ENCODE measurements around the gene SSUH2. TPM values are rescaled to one million over a fixed set of nuclear protein-coding genes. Genes with fewer than 3 reads are reported as not detected.

Gene SSUH2
- polyA plus RNA-seq, 3 donors = not detected

DNA sequence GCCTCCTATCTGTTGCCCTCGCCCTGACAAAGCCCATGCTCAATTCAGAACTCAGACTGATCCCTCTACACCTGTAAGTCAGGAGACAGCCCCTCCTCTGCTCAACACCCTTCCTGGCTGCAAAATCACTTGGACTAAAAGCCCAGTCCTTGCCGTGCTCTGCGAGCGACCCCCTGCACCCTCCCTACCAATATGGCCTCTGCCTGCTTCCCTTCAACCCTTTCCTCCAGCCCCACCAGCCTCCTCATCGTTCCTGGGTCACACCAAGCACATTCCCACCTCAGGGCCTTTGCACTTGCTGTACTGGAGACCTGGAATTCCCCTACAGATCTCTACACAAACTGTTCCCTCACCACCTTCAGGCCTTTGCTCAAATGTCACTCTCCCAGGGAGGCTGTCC, 5.2 kb upstream of the SSUH2 start:
- Mint-ChIP-seq H3K36me3 (no peaks in the 10 kb centered on the region), H3K4me3 (no peak overlapping the region), H3K9me3 (peaks cover 0 to 2% (median 0%) of the 10 kb centered on the region in 7 donors), H3K27me3 (ENCODE audit: low read depth in 3 of 3) (peaks cover 5 to 14% (median 8%) of the 10 kb centered on the region in 3 donors), H3K27ac (no peak overlapping the region), H3K4me1 (no peaks in the 10 kb centered on the region)
- WGBS (ENCODE audit: insufficient coverage) = 85% methylated on average over 5 of the region's 5 CpGs
- TF ChIP-seq CTCF (IDR thresholded peaks at IDR 0.05) = no peak
- intact Hi-C loops (cut with micrococcal nuclease) = no loop called here
- no peaks in the 10 kb centered on the region for H4K20me1 ChIP-seq (ENCODE audit: insufficient read depth, low read length)
- no peak overlapping the region for H3K27ac ChIP-seq (ENCODE audit: low read depth in 1 of 2, low read length in 2 of 2)
- H3K27me3 ChIP-seq (ENCODE audit: control insufficient read depth in 2 of 2, insufficient read depth in 2 of 2, low read length in 2 of 2) = no peaks in the 10 kb centered on the region
- DNase-seq = no peak
- no peaks in the 10 kb centered on the region for H3K79me2 ChIP-seq (ENCODE audit: insufficient read depth, low read length)
- H3K4me2 ChIP-seq (replicated peaks; ENCODE audit: extremely low read depth, low read length, poor library complexity, severe bottlenecking) = no peak overlapping the region
- no peak overlapping the region for H3K4me3 ChIP-seq (replicated peaks in 1 of 3; ENCODE audit: low read depth in 2 of 3, low read length in 3 of 3)
- H3K36me3 ChIP-seq (replicated peaks in 1 of 2; ENCODE audit: control insufficient read depth in 1 of 2, insufficient read depth in 2 of 2, low read length in 2 of 2) = no peaks in the 10 kb centered on the region
- H2AFZ ChIP-seq (ENCODE audit: insufficient read depth, low read depth, low read length, poor library complexity, severe bottlenecking) = no peak overlapping the region
- H3K4me1 ChIP-seq (ENCODE audit: control insufficient read depth in 1 of 2, insufficient read depth in 2 of 2, low read length in 2 of 2) = no peaks in the 10 kb centered on the region
- no peaks in the 10 kb centered on the region for H3K9me3 ChIP-seq (replicated peaks in 1 of 2; ENCODE audit: control insufficient read depth in 1 of 2, insufficient read depth in 1 of 2, low read length in 2 of 2)
- H3K9ac ChIP-seq (ENCODE audit: insufficient read depth, low read length, poor library complexity, severe bottlenecking) = no peak overlapping the region

DNA sequence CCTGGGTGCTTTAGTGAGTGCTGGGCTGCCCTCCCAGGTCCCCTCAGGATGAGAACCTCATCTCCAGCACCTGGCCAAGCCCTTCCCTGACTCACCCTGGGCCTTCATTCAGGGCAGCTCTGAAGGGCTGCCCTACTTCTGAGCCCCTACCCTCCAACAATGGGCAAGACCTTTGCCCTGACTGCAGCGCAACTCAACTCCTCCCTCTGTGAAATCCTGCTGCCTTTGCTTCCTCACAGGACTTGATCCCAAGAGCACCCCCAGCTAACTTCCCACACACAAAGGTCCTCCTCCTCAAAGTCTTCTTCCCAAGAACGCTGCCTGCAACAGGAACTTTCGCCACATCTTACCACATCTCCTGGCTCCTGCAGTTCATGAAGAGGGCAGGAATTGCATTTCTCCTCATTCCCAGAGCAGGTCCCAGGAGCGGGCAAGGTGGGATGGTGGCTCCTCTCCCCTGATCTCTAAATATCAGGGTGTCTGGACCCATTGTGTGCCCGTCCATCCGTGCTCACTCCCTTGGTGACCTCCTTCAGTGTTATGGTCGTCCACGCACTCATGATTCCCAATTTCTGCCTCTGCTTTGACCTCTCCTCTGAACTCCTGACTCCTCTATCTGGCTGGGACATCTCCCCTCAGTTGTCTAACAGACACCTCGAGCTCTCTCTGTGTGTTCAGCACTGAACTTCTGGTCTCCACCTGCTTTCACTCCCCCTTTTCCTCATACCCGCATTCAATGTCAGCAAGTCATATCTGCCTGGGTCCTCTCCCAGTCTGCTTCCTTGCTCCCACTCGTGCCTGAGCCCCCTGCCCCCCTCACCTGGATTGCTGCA, 4.5 kb upstream of the SSUH2 start:
- Histone ChIP-seq H3K9me3 (replicated peaks in 1 of 2; ENCODE audit: control insufficient read depth in 1 of 2, insufficient read depth in 1 of 2, low read length in 2 of 2) (no peaks in the 10 kb centered on the region), H2AFZ (ENCODE audit: insufficient read depth, low read depth, low read length, poor library complexity, severe bottlenecking) (no peak overlapping the region), H4K20me1 (ENCODE audit: insufficient read depth, low read length) (no peaks in the 10 kb centered on the region), H3K27me3 (ENCODE audit: control insufficient read depth in 2 of 2, insufficient read depth in 2 of 2, low read length in 2 of 2) (peaks cover 0 to under 1% of the 10 kb centered on the region in 2 donors), H3K36me3 (replicated peaks in 1 of 2; ENCODE audit: control insufficient read depth in 1 of 2, insufficient read depth in 2 of 2, low read length in 2 of 2) (no peaks in the 10 kb centered on the region), H3K4me3 (replicated peaks in 1 of 3; ENCODE audit: low read depth in 2 of 3, low read length in 3 of 3) (no peak overlapping the region), H3K79me2 (ENCODE audit: insufficient read depth, low read length) (no peaks in the 10 kb centered on the region), H3K4me2 (replicated peaks; ENCODE audit: extremely low read depth, low read length, poor library complexity, severe bottlenecking) (no peak overlapping the region), H3K4me1 (ENCODE audit: control insufficient read depth in 1 of 2, insufficient read depth in 2 of 2, low read length in 2 of 2) (no peaks in the 10 kb centered on the region), H3K9ac (ENCODE audit: insufficient read depth, low read length, poor library complexity, severe bottlenecking) (no peak overlapping the region), H3K27ac (ENCODE audit: low read depth in 1 of 2, low read length in 2 of 2) (no peak overlapping the region)
- intact Hi-C loops (cut with micrococcal nuclease) = no loop called here
- no peak for DNase-seq
- Mint-ChIP-seq H3K27me3 (ENCODE audit: low read depth in 3 of 3) (peaks cover 6 to 17% (median 13%) of the 10 kb centered on the region in 3 donors), H3K27ac (no peak overlapping the region), H3K36me3 (no peaks in the 10 kb centered on the region), H3K4me1 (no peaks in the 10 kb centered on the region), H3K4me3 (no peak overlapping the region), H3K9me3 (peaks cover 0 to 2% (median 0%) of the 10 kb centered on the region in 7 donors)
- TF ChIP-seq CTCF (IDR thresholded peaks at IDR 0.05) = no peak
- WGBS (ENCODE audit: insufficient coverage) = 78% methylated on average over 11 of the region's 11 CpGs
